Motor neuron (in vitro differentiated cells): Measurements from ENCODE around the gene ESAM. TPM values are rescaled to one million over a fixed set of nuclear protein-coding genes. Genes with fewer than 3 reads are reported as not detected.

Source experiments
- ATAC-seq, 8 experiments: fragments of 200-7000 bp; cut with Tn5 transposase; replicated peaks in 6 of 8; 2 replicates each; pipeline ENCODE4 v1.8.0; 2021; ENCODE audit warnings: mild to moderate bottlenecking in 8 of 8, moderate library complexity in 8 of 8
- H3K27ac ChIP-seq, 2 donors: fragments of 250-450 bp; sonication (Bioruptor Pico); 2 replicates each; pipeline ENCODE4 v1.9.0; 2021; ENCODE audit warnings: antibody characterized with exemption in 2 of 2, mild to moderate bottlenecking in 2 of 2, moderate library complexity in 1 of 2
- H3K4me1 ChIP-seq, 2 donors: fragments of 250-450 bp; sonication (Bioruptor Pico); replicated peaks in 1 of 2; 2 replicates each; pipeline ENCODE4 v1.6.1; 2021; ENCODE audit warnings: antibody characterized with exemption in 2 of 2, mild to moderate bottlenecking in 2 of 2, moderate library complexity in 1 of 2
- H3K4me3 ChIP-seq, 5 donors: fragments of 250-450 bp; sonication (Bioruptor Pico); 2 replicates each; pipeline ENCODE4 v1.9.0; 2021; ENCODE audit warnings: antibody characterized with exemption in 5 of 5, mild to moderate bottlenecking in 5 of 5, moderate library complexity in 4 of 5
- WGBS, 10 experiments: fragments of 450-650 bp; shearing (Covaris generic); methylation state at CpG; one replicate each; pipeline ENCODE4 v1.0.0; 2022; 5-methylcytosine and 5-hydroxymethylcytosine counted together
- in situ Hi-C, 9 experiments: fragments of 400-800 bp; cut with MboI; loops; one replicate each; pipeline ENCODE4 v1.15.0; 2021; ENCODE audit warnings: low sequenced_read_pairs in 9 of 9, low pct_unique_long_range_greater_than_20kb in 2 of 9; ENCODE audit not compliant: unreplicated experiment in 9 of 9
- total RNA-seq, 8 experiments: library from RNA; unstranded; fragments of 300-600 nt; gene quantifications; 2 replicates each; pipeline versions ENCODE4 v1.2.3 to v1.2.4, GENCODE V29; 2022

ESAM gene, protein sequence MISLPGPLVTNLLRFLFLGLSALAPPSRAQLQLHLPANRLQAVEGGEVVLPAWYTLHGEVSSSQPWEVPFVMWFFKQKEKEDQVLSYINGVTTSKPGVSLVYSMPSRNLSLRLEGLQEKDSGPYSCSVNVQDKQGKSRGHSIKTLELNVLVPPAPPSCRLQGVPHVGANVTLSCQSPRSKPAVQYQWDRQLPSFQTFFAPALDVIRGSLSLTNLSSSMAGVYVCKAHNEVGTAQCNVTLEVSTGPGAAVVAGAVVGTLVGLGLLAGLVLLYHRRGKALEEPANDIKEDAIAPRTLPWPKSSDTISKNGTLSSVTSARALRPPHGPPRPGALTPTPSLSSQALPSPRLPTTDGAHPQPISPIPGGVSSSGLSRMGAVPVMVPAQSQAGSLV
- total RNA-seq = 1 to 10 TPM in 3 of 8 experiments, under 1 TPM in 5; 0.11 to 9.3 (median 0.67) TPM

DNA sequence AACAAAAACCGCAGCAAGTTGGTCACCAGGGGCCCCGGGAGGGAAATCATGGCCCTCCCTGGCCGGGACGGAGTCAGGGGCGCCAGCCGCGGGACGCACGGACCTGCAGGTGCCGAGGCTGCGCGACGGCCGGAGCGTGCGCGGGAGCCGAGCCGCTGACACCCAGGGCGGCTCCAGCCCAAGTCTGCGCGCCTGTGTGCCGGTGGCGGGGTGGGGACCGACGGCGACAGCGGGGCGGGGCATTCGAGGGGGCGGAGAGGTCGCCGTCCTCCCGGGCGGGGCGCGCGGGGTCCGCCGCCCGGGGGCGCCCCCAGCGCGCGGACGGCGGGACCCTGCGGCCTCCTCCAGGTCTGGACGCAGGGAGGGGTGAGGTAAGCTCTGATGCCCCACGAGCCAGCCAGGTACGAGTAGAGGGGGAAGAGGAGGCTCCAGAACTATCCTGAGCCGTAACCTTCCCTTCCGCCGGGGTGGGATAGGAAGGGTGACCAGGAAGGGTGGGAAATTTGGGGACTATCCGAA lies at the start of gene ESAM:
ESAM (minus strand) TSS at position 186 of the 519 bp plus-strand sequence; CDS start at position 50, 136 bp downstream.
- ATAC-seq = peak; percentile 6 to 39 (median 18)
- Histone ChIP-seq H3K4me3 (peak within 1 kb of the TSS; percentile 18 to 33 (median 30)), H3K4me1 (peaks cover 5 to 25% of the 10 kb centered on the region in 2 donors), H3K27ac (no peak within 1 kb of the TSS)
- 5% methylated on average over 4 of the region's 55 CpGs; no CpG with 5 or more reads in 9 of the 10 experiments for WGBS, 10 experiments
- in situ Hi-C loops = loop anchor here in 7 of 9 experiments (25.0 kb wide), 2 partner anchors 100 to 350 kb away; partner anchors contain the start of genes SIAE (in 6 of the 7), SPA17 (in 6 of the 7) and OR8B4 (in 2 of the 7)

- in situ Hi-C loops = no loop called here
- 14 to 89% (median 77%) methylated on average over 5 to 10 of the region's 10 CpGs for WGBS, 10 experiments
- H3K4me3 ChIP-seq = no peak overlapping the region
These were observed 49.5 kb upstream of the ESAM start for GRCh38 chr11:124811399-124812125.

DNA sequence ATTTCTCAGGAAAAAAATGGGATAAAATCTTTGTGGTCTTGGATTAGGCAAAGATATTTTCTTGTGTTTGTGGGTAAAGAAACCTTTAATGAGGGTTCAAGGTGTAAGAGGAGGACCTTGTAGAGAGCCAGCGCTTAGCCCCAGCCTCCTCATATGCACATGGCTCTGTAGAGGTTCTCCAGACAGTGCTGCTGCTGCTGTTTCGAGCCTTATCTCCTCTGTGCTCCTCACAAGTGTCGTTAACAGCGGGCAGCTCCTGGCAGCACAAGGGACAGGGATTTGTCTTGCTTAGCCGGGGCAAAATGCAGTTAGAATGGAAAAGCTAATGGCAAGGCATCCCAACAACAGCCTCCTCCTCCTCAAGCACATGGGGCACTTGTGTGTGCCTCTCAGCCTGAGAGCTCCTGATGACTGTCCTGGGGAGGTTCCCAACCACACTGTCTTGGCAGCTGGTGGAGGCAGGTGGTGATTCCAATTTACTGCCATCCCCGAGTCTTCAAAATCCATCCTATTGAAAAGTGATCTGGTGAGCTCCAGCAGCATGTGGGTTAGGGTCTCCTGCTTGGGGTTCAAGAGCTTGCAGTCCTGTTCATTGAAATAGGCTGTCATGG lies 45.7 kb upstream of the ESAM start:
- no peak overlapping the region for H3K27ac ChIP-seq
- no peaks in the 10 kb centered on the region for H3K4me1 ChIP-seq
- ATAC-seq = no peak
- H3K4me3 ChIP-seq = no peak overlapping the region
- 11 to 100% (median 93%) methylated on average over 1 to 5 of the region's 6 CpGs; no CpG with 5 or more reads in 4 of the 10 experiments for WGBS, 10 experiments
- in situ Hi-C loops = no loop called here

More at GRCh38 chr11:124811399-124812125, 49.5 kb upstream of the ESAM start:
- Histone ChIP-seq H3K27ac (no peak overlapping the region), H3K4me1 (no peaks in the 10 kb centered on the region)
- peak in 3 of 8 experiments; percentile 82 to 92 (median 88) for ATAC-seq

GRCh38 chr11:124807201-124807600 lies 45.1 kb upstream of the ESAM start:
- no peak overlapping the region for H3K4me3 ChIP-seq
- 86 to 100% (median 91%) methylated on average over 1 to 5 of the region's 5 CpGs; no CpG with 5 or more reads in 1 of the 10 experiments for WGBS, 10 experiments
- H3K4me1 ChIP-seq = no peaks in the 10 kb centered on the region
- no peak for ATAC-seq
- H3K27ac ChIP-seq = no peak overlapping the region
- in situ Hi-C loops = no loop called here

DNA sequence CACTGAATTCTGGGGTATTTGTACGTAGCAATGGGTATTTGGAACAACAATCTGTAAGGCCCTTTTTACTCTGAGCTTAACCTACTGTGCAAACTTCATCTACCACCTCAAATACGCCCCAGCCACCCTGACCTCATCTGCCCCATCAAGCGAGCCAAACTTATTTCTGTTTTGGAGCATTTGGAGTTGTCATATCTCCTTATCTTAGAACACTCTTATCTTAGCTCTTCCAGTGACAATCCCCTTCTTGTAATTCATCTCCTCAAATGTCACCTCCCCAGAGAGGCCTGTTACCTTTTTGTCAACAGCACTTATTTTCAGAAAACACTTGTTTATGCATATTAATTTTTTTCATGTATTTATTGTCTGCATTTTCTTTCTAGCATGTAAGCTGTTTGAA lies 42.8 kb upstream of the ESAM start:
- H3K4me1 ChIP-seq = peaks cover 4 to 8% of the 10 kb centered on the region in 2 donors
- in situ Hi-C loops = no loop called here
- ATAC-seq = no peak
- WGBS, 10 experiments = 80 to 100% (median 89%) methylated on average over 1 to 2 of the region's 3 CpGs; no CpG with 5 or more reads in 4 of the 10 experiments
- no peak overlapping the region for H3K4me3 ChIP-seq
- H3K27ac ChIP-seq = no peak overlapping the region

- WGBS, 10 experiments = 2 to 93% (median 71%) methylated on average over 2 to 8 of the region's 8 CpGs
- Histone ChIP-seq H3K4me1 (peaks cover 17 to 20% of the 10 kb centered on the region in 2 donors), H3K27ac (no peak overlapping the region), H3K4me3 (no peak overlapping the region)
- no peak for ATAC-seq
- in situ Hi-C loops = no loop called here
These were observed 39.7 kb upstream of the ESAM start for GRCh38 chr11:124801636-124802312.

- in situ Hi-C loops = no loop called here
- ATAC-seq = peak in 3 of 8 experiments; percentile 2 to 9 (median 5)
- 0 to 55% (median 10%) methylated on average over 1 to 8 of the region's 8 CpGs; no CpG with 5 or more reads in 1 of the 10 experiments for WGBS, 10 experiments
- Histone ChIP-seq H3K4me3 (peak overlapping the region; percentile 68 to 98 (median 86)), H3K4me1 (peaks cover 17 to 20% of the 10 kb centered on the region in 2 donors), H3K27ac (peak overlapping the region; percentile 99)
These were observed 38.9 kb upstream of the ESAM start for GRCh38 chr11:124801014-124801413.

DNA sequence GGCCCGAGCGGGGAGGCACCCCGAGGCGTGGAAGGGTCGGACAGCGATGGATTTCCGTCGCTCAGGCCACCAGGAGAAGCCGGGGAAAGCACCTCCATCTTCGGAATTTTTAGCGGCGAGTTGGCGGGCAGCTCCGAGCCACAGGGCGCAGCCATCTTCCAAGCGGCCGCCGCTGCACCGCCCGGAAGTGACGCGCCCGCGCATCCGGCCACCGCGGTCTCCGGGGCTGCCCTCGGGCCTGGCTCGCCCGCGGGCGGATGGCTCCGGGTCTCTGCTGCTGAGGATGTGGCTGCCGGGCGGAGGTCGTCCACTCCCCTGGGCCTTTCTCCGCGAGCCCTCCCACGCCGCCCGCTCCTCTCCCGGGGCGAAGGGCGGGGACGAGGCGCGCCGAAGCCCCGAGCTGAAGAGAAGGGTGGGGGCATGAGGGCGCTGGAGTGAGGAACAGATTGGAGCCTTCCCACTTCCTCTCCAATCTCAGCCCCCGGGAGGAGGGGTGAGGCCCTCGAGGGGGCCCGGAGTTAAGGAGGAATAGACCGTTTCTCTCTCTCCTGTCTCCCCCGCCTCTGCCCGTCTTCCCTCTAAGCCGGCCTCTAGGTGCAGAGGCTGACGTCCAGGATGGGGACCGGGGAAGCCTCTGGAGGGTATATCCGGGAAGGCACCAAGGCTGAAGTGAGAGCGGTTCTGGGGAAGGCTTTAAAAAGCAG lies 38.3 kb upstream of the ESAM start, which contains the start of gene MSANTD2:
MSANTD2 (minus strand) TSS at position 181 of the 704 bp plus-strand sequence; CDS start at position 155, 26 bp downstream.
- Histone ChIP-seq H3K4me3 (peak within 1 kb of the TSS; percentile 68 to 98 (median 86)), H3K4me1 (peaks cover 17 to 20% of the 10 kb centered on the region in 2 donors), H3K27ac (peak within 1 kb of the TSS; percentile 99)
- WGBS, 10 experiments = 0 to 7% (median 0%) methylated on average over 1 to 6 of the region's 62 CpGs; no CpG with 5 or more reads in 4 of the 10 experiments
- in situ Hi-C loops = no loop called here
- ATAC-seq = peak; percentile 72 to 95 (median 93)

DNA sequence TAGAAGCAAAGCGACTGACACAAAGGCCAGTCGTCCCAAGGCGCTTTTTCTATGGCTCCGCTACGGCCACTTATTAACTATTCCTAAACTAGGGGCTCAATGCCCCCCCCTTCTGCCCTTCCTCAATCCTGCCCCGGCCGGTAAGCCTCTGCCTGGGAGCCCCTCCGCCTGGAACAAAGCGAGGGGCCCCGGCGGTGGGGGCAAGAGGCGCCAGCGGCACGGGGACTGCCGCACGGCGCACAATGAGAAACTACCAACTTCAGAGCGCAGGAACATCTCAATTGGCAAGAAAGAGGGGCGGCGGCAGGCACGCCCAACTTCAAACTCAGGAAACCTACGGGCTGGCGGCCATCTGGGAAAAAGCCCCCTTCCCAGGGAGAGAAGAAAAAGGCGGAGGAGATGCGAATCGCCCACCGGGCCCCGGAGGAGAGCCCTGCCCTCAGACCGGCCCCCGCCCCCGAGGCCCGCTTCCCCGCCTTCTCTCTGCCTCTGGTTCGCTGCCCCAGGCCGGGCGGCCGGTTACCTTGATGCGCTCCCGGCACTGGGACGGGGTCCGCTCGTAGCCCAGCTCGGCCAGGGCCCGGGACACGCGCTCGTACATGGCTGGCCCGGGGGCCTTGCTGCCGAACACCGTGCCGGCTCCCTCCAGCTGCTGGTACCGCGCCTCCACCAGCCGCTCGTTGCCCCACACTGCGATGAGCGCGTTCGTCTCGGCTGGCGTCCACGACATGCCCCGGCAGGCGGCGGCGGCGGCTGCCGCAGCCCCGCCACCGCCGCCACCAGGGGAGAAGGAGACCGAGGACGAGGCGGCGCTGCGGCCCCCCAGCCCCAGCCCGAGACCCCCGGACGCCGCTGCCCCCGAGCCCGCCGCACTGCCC lies 37.5 kb upstream of the ESAM start:
- in situ Hi-C loops = no loop called here
- WGBS, 10 experiments = 0 to 29% (median 0%) methylated on average over 1 to 14 of the region's 83 CpGs; no CpG with 5 or more reads in 6 of the 10 experiments

DNA sequence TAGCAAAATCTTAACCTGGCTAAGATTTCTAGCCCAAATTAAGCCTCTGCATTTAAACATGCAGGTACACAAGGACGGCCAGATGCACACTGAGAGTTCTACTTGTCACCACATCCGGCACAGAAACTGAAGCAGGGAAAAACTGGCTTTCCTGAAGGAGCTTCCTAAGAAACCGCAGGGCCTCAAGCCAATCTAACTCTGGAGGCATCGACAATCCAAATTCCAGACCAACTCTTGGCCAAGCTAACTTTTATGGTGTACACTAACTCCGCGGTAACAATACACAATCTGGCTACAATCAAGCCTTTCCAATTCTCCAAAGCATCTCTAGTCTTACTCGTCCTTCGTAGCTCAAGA lies 36.9 kb upstream of the ESAM start:
- in situ Hi-C loops = no loop called here

More for the DNA sequence above, 37.5 kb upstream of the ESAM start:
- H3K4me1 ChIP-seq = peaks cover 17 to 20% of the 10 kb centered on the region in 2 donors
- H3K4me3 ChIP-seq = peak overlapping the region; percentile 68 to 98 (median 86)
- peak overlapping the region; percentile 99 for H3K27ac ChIP-seq
- peak; percentile 7 to 50 (median 40) for ATAC-seq

GRCh38 chr11:124796312-124796711 lies 34.2 kb upstream of the ESAM start:
- WGBS, 10 experiments = 20 to 100% (median 93%) methylated on average over 2 to 3 of the region's 3 CpGs; no CpG with 5 or more reads in 2 of the 10 experiments
- Histone ChIP-seq H3K27ac (no peak overlapping the region), H3K4me3 (no peak overlapping the region), H3K4me1 (peaks cover 12 to 19% of the 10 kb centered on the region in 2 donors)
- ATAC-seq = no peak
- in situ Hi-C loops = no loop called here

More for the DNA sequence above, 36.9 kb upstream of the ESAM start:
- ATAC-seq = no peak
- H3K4me1 ChIP-seq = peaks cover 17 to 20% of the 10 kb centered on the region in 2 donors
- WGBS, 10 experiments = 0% methylated on average over 1 to 5 of the region's 8 CpGs
- peak overlapping the region; percentile 68 to 98 (median 86) for H3K4me3 ChIP-seq
- peak overlapping the region; percentile 99 for H3K27ac ChIP-seq
